Neural cell (in vitro differentiated cells): ENCODE measurements around the gene DOCK9. TPM values are rescaled to one million over a fixed set of nuclear protein-coding genes. Genes with fewer than 3 reads are reported as not detected.

Experiments used
- H2AFZ ChIP-seq: fragments of 200-600, 300-800 bp; sonication (generic), shearing (Covaris generic); 2 replicates; pipeline ENCODE4 v1.6.0; 2014; ENCODE audit warnings: low read depth, mild to moderate bottlenecking, antibody characterized with exemption, low read length, moderate library complexity
- H3F3A ChIP-seq: fragments of 200-600 bp; shearing (Covaris generic); 2 replicates; pipeline ENCODE4 v1.6.1; 2016; ENCODE audit warnings: mild to moderate bottlenecking, moderate library complexity, mixed read lengths, antibody characterized with exemption, low read length; ENCODE audit not compliant: insufficient read depth, poor library complexity, severe bottlenecking
- H3K27ac ChIP-seq: fragments of 200-600, 300-800 bp; sonication (generic), shearing (Covaris generic); 2 replicates; pipeline ENCODE4 v1.5.1; 2014; ENCODE audit warnings: mild to moderate bottlenecking, low read length, moderate library complexity
- H3K27me3 ChIP-seq: fragments of 300-800, 200-600 bp; sonication (generic), shearing (Covaris generic); 2 replicates; pipeline ENCODE4 v1.6.0; 2014; ENCODE audit warnings: mild to moderate bottlenecking, low read depth, low read length, moderate library complexity; ENCODE audit not compliant: insufficient read depth
- H3K36me3 ChIP-seq: fragments of 300-800, 200-600 bp; sonication (generic), shearing (Covaris generic); 2 replicates; pipeline ENCODE4 v1.5.1; 2014; ENCODE audit warnings: mild to moderate bottlenecking, antibody characterized with exemption, low read length, moderate library complexity; ENCODE audit not compliant: insufficient read depth
- H3K4me2 ChIP-seq: fragments of 300-800, 200-600 bp; sonication (generic), shearing (Covaris generic); 2 replicates; pipeline ENCODE4 v1.6.0; 2014; ENCODE audit warnings: mild to moderate bottlenecking, low read length
- H3K4me3 ChIP-seq: fragments of 300-800, 200-600 bp; sonication (generic), shearing (Covaris generic); 2 replicates; pipeline ENCODE4 v1.5.1; 2014; ENCODE audit warnings: mild to moderate bottlenecking, low read length, moderate library complexity
- H3K79me2 ChIP-seq: fragments of 200-600 bp; shearing (Covaris generic); replicated peaks from 2 replicates; pipeline ENCODE4 v1.6.0; 2014; ENCODE audit warnings: mild to moderate bottlenecking, low read length, moderate library complexity; ENCODE audit not compliant: insufficient read depth
- H3K9ac ChIP-seq: fragments of 300-800, 200-600 bp; sonication (generic), shearing (Covaris generic); 2 replicates; pipeline ENCODE4 v1.6.1; 2016; ENCODE audit warnings: mild to moderate bottlenecking, low read length, mixed read lengths
- H3K9me2 ChIP-seq: fragments of 200-600 bp; shearing (Covaris generic); 2 replicates; pipeline ENCODE4 v1.6.1; 2016; ENCODE audit warnings: mild to moderate bottlenecking, low read length, mixed read lengths; ENCODE audit not compliant: insufficient read depth
- H3K9me3 ChIP-seq: fragments of 200-600, 300-800 bp; sonication (generic), shearing (Covaris generic); 2 replicates; pipeline ENCODE4 v1.6.1; 2016; ENCODE audit warnings: mild to moderate bottlenecking, mixed run types, low read length, moderate library complexity, mixed read lengths
- H4K20me1 ChIP-seq: fragments of 200-600 bp; shearing (Covaris generic); 2 replicates; pipeline ENCODE4 v1.6.1; 2016; ENCODE audit warnings: mild to moderate bottlenecking, mixed run types; ENCODE audit not compliant: insufficient read depth
- CTCF ChIP-seq: fragments of 450-650 bp; IDR thresholded peaks from 2 replicates; pipeline ENCODE4 v1.5.1; 2014; ENCODE audit warnings: antibody characterized with exemption, mild to moderate bottlenecking, moderate library complexity; ENCODE audit not compliant: poor library complexity, severe bottlenecking
- EP300 ChIP-seq: fragments of 450-650 bp; conservative IDR thresholded peaks from 2 replicates; pipeline ENCODE4 v1.6.1; 2014; ENCODE audit warnings: antibody characterized with exemption, mild to moderate bottlenecking, moderate library complexity; ENCODE audit not compliant: poor library complexity, severe bottlenecking
- EZH2 ChIP-seq: fragments of 200-600, 300-800 bp; shearing (Covaris generic), sonication (generic); IDR thresholded peaks from 2 replicates; pipeline ENCODE4 v1.6.1; 2014; ENCODE audit warnings: antibody characterized with exemption, low read length, borderline replicate concordance, mild to moderate bottlenecking; ENCODE audit not compliant: insufficient read depth, poor library complexity, severe bottlenecking
- MXI1 ChIP-seq: fragments of 450-650 bp; conservative IDR thresholded peaks from 2 replicates; pipeline ENCODE4 v1.6.1; 2014; ENCODE audit warnings: antibody characterized with exemption, mild to moderate bottlenecking; ENCODE audit not compliant: poor library complexity, severe bottlenecking
- POLR2AphosphoS5 ChIP-seq: IDR thresholded peaks from 2 replicates; pipeline ENCODE4 v1.6.1; 2012
- RAD21 ChIP-seq: fragments of 450-650 bp; conservative IDR thresholded peaks from 2 replicates; pipeline ENCODE4 v1.6.1; 2014; ENCODE audit warnings: antibody characterized with exemption, mild to moderate bottlenecking, moderate library complexity
- SMC3 ChIP-seq: fragments of 450-650 bp; conservative IDR thresholded peaks from 2 replicates; pipeline ENCODE4 v1.6.1; 2014; ENCODE audit warnings: antibody characterized with exemption, mild to moderate bottlenecking, moderate library complexity; ENCODE audit not compliant: poor library complexity
- TAF1 ChIP-seq: IDR thresholded peaks from 2 replicates; pipeline ENCODE4 v1.6.1; 2012; ENCODE audit warnings: low read depth
- polyA plus RNA-seq: library from polyadenylated mRNA; depleted of rRNA; stranded (reverse); fragments of >200 nt; gene quantifications from 2 replicates; pipeline ENCODE4 v1.2.3, GENCODE V29; 2014
- TF ChIP-seq, protein P1 (sequence below): IDR thresholded peaks from 2 replicates; pipeline ENCODE4 v1.6.1; 2012; ENCODE audit warnings: borderline replicate concordance

Gene DOCK9
- polyA plus RNA-seq, 1 donor from 2014 or later: 11.4 TPM

DNA sequence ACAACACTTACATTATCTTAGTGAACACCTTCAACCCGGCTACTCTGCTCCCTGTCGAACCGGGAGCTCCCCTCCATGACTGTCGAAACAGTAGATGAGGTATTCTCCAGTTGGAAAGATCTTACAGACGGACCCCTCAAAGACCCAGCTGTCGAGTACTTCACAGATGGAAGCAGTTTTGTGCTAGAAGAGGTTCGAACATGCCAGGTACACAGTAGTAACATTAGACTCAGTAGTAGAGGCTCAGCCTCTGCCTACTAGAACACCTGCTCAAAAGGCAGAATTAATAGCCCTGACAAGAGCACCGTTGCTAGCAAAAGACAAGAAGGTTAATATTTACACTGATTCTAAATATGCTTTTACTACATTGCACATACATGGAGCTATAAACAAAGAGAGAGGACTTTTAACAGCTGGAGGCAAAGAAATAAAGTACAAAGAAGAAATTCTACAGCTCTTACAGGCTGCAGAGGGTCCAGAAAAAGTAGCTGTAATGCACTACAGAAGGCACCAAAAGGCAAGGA lies 211.8 kb downstream of the DOCK9 start:
- Histone ChIP-seq H3K36me3 (no peaks in the 10 kb centered on the region), H4K20me1 (no peaks in the 10 kb centered on the region), H3K4me2 (no peak overlapping the region), H3K27me3 (no peaks in the 10 kb centered on the region), H3F3A (no peaks in the 10 kb centered on the region), H2AFZ (no peak overlapping the region), H3K9ac (no peak overlapping the region), H3K9me3 (no peaks in the 10 kb centered on the region), H3K4me3 (no peak overlapping the region), H3K79me2 (no peaks in the 10 kb centered on the region), H3K9me2 (no peaks in the 10 kb centered on the region), H3K27ac (no peak overlapping the region)
- TF ChIP-seq SMC3 (no peak), RAD21 (no peak), POLR2AphosphoS5 (no peak), EZH2 (no peak), TAF1 (no peak), MXI1 (no peak), EP300 (no peak)

DNA sequence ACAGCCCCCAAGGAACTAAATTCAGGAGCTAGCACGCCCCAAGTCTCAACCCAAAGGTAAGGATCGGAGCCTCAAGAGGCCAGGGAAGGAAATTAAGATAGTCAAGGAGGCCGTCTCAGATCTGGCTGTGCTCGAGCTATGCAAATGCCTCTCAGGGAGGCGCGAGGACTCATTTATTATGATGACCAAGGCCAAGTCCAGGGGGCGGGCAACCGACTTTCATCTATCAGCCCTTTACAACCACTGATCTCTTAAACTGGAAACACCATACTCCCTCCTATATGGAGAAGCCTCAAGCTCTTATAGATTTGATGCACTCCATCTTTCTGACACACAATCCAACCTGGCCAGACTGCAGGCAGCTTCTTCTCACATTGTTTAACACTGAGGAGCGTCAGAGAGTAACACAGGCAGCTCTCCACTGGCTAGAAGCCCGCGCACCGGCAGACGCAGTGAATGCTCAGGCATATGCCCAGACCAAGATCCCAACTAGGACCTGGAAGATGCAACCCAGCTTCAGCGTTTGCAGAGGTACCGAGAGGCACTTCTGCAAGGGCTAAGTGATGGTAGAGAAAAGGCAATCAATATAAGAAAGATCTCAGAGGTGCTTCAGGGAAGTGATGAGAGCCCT lies 215.8 kb downstream of the DOCK9 start:
- Histone ChIP-seq H3K4me3 (no peak overlapping the region), H3K36me3 (no peaks in the 10 kb centered on the region), H3K27me3 (no peaks in the 10 kb centered on the region), H3K79me2 (no peaks in the 10 kb centered on the region), H3K9ac (no peak overlapping the region), H3K9me2 (no peaks in the 10 kb centered on the region), H3K4me2 (no peak overlapping the region), H2AFZ (no peak overlapping the region), H4K20me1 (no peaks in the 10 kb centered on the region), H3K9me3 (no peaks in the 10 kb centered on the region), H3K27ac (no peak overlapping the region), H3F3A (no peaks in the 10 kb centered on the region)
- no peak for TF ChIP-seq RAD21
- TF ChIP-seq SMC3: no peak
- no peak for TF ChIP-seq EP300
- TF ChIP-seq, protein P1, sequence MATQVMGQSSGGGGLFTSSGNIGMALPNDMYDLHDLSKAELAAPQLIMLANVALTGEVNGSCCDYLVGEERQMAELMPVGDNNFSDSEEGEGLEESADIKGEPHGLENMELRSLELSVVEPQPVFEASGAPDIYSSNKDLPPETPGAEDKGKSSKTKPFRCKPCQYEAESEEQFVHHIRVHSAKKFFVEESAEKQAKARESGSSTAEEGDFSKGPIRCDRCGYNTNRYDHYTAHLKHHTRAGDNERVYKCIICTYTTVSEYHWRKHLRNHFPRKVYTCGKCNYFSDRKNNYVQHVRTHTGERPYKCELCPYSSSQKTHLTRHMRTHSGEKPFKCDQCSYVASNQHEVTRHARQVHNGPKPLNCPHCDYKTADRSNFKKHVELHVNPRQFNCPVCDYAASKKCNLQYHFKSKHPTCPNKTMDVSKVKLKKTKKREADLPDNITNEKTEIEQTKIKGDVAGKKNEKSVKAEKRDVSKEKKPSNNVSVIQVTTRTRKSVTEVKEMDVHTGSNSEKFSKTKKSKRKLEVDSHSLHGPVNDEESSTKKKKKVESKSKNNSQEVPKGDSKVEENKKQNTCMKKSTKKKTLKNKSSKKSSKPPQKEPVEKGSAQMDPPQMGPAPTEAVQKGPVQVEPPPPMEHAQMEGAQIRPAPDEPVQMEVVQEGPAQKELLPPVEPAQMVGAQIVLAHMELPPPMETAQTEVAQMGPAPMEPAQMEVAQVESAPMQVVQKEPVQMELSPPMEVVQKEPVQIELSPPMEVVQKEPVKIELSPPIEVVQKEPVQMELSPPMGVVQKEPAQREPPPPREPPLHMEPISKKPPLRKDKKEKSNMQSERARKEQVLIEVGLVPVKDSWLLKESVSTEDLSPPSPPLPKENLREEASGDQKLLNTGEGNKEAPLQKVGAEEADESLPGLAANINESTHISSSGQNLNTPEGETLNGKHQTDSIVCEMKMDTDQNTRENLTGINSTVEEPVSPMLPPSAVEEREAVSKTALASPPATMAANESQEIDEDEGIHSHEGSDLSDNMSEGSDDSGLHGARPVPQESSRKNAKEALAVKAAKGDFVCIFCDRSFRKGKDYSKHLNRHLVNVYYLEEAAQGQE: no peak
- no peak for TF ChIP-seq CTCF
